Measurements from ENCODE around the gene SRRM1. TPM values are rescaled to one million over a fixed set of nuclear protein-coding genes. Genes with fewer than 3 reads are reported as not detected.
"Not testable (repeated sequence)": the region's sequence is repeated elsewhere in the genome, so short reads cannot be mapped to it uniquely, and the experiment has no call there.

Gene SRRM1
- total RNA-seq, 1 donor: 50.7 TPM

DNA sequence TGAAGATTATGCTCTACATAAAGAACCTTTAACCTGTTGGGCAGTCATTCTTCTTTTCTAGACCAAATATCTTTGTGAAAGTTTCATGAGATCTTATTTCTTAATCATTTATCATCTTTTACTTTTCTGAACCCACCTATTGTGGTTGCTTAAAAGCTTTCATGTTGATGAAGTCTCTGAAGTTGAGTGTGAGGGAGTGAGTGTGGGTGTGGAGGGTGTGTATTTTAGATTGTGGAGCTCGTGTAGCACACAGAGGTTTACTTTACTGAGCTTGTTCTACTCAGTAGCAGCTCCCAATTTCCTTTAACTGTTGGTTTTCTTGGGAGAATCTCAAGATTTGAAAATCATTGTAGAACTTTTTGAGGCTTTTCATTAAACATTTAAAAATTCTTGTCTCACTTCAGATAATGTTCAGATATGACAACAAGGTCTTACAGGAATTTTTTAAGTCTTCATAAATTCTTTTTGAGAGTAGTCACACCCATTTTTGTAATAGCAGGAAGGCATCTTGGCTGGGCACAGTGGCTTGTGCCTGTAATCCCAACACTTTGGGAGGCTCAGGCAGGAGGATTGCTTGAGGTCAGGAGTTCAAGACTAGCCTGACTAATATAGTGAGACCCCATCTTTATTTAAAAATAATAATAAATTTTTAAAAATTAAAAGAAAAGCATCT lies 17.0 kb downstream of the SRRM1 start:
- Histone ChIP-seq H3K9me3 (ENCODE audit: low read depth, low read length) (no peaks in the 10 kb centered on the region), H2AFZ (ENCODE audit: low read length) (no peak overlapping the region), H3K4me2 (ENCODE audit: insufficient read depth, low read length) (no peak overlapping the region), H3K36me3 (ENCODE audit: insufficient read depth, low read length) (peaks cover 84% of the 10 kb centered on the region), H4K20me1 (ENCODE audit: insufficient read depth, low read length) (peaks cover 24% of the 10 kb centered on the region), H3K4me3 (ENCODE audit: insufficient read depth, low read length) (no peak overlapping the region), H3K4me1 (ENCODE audit: insufficient read depth, low read length) (peaks cover 10% of the 10 kb centered on the region), H3K27me3 (ENCODE audit: insufficient read depth, low read length) (no peaks in the 10 kb centered on the region), H3K27ac (ENCODE audit: low read depth, low read length) (peak overlapping the region; percentile 54), H3K79me2 (ENCODE audit: insufficient read depth, low read length) (peaks cover 87% of the 10 kb centered on the region)
- DNase-seq (ENCODE audit: insufficient read length, low spot score, missing footprints): no peak
- TF ChIP-seq, protein P1, sequence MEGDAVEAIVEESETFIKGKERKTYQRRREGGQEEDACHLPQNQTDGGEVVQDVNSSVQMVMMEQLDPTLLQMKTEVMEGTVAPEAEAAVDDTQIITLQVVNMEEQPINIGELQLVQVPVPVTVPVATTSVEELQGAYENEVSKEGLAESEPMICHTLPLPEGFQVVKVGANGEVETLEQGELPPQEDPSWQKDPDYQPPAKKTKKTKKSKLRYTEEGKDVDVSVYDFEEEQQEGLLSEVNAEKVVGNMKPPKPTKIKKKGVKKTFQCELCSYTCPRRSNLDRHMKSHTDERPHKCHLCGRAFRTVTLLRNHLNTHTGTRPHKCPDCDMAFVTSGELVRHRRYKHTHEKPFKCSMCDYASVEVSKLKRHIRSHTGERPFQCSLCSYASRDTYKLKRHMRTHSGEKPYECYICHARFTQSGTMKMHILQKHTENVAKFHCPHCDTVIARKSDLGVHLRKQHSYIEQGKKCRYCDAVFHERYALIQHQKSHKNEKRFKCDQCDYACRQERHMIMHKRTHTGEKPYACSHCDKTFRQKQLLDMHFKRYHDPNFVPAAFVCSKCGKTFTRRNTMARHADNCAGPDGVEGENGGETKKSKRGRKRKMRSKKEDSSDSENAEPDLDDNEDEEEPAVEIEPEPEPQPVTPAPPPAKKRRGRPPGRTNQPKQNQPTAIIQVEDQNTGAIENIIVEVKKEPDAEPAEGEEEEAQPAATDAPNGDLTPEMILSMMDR (IDR thresholded peaks at IDR 0.05; ENCODE audit: extremely low read depth, low read depth, low read length): no peak

DNA sequence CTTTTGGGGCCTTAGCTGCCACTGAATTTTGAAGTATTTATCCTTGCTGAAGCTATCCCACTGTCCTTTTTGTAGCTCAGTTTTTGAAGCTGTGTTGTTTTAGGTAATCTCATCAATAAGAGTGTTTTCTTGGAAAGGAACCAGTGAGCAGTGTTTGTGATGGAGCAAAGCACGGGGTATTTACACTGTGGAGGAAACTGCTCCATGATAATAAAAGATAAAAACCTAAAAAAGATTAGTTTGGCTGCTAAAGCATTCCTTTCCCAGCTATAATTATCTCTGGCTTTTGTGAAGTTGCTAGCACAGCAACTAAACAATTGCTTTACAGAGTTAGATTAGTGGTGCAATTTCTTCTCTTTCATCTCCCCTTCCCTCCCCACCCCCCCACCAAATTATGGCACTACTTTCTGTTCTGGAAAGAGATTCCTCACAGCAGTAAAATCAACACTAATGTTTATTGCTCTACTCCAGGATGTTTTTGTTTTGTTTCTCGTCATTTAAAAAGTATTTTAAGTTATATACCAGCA lies 21.5 kb downstream of the SRRM1 start:
- peaks cover 58% of the 10 kb centered on the region for H3K79me2 ChIP-seq (ENCODE audit: insufficient read depth, low read length)
- peaks cover 6% of the 10 kb centered on the region for H4K20me1 ChIP-seq (ENCODE audit: insufficient read depth, low read length)
- no peaks in the 10 kb centered on the region for H3K27me3 ChIP-seq (ENCODE audit: insufficient read depth, low read length)
- no peak overlapping the region for H3K4me2 ChIP-seq (ENCODE audit: insufficient read depth, low read length)
- H3K4me3 ChIP-seq (ENCODE audit: insufficient read depth, low read length): no peak overlapping the region
- no peak for DNase-seq (ENCODE audit: insufficient read length, low spot score, missing footprints)
- H3K27ac ChIP-seq (ENCODE audit: low read depth, low read length): no peak overlapping the region
- H3K36me3 ChIP-seq (ENCODE audit: insufficient read depth, low read length): peaks cover 87% of the 10 kb centered on the region
- TF ChIP-seq, protein P1 (IDR thresholded peaks at IDR 0.05; ENCODE audit: extremely low read depth, low read depth, low read length): no peak
- no peaks in the 10 kb centered on the region for H3K9me3 ChIP-seq (ENCODE audit: low read depth, low read length)
- peaks cover 6% of the 10 kb centered on the region for H3K4me1 ChIP-seq (ENCODE audit: insufficient read depth, low read length)
- no peak overlapping the region for H2AFZ ChIP-seq (ENCODE audit: low read length)

DNA sequence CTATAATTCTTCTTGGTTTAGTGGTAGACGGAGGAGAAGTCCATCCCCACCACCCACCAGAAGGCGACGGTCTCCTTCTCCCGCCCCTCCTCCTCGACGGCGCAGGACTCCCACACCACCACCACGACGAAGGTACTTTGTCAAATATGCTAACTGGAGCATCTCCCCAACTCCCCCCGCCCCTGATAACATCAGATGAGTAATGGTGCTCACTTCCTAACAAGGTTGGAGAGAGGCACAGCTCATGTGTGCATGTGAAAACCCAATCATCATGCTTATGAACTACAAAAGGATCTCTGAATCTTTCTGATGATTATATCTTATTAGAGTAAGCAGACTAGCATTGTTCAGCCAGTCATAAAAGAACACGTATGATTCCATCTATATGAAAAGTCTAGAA lies 23.7 kb downstream of the SRRM1 start:
- no peak overlapping the region for H3K27ac ChIP-seq (ENCODE audit: low read depth, low read length)
- peaks cover 5% of the 10 kb centered on the region for H4K20me1 ChIP-seq (ENCODE audit: insufficient read depth, low read length)
- H3K36me3 ChIP-seq (ENCODE audit: insufficient read depth, low read length): peaks cover 94% of the 10 kb centered on the region
- H3K79me2 ChIP-seq (ENCODE audit: insufficient read depth, low read length): peaks cover 44% of the 10 kb centered on the region
- H3K4me2 ChIP-seq (ENCODE audit: insufficient read depth, low read length): no peak overlapping the region
- H3K27me3 ChIP-seq (ENCODE audit: insufficient read depth, low read length): no peaks in the 10 kb centered on the region
- no peaks in the 10 kb centered on the region for H3K4me1 ChIP-seq (ENCODE audit: insufficient read depth, low read length)
- no peaks in the 10 kb centered on the region for H3K9me3 ChIP-seq (ENCODE audit: low read depth, low read length)
- no peak overlapping the region for H3K4me3 ChIP-seq (ENCODE audit: insufficient read depth, low read length)
- H2AFZ ChIP-seq (ENCODE audit: low read length): no peak overlapping the region
- TF ChIP-seq, protein P1 (IDR thresholded peaks at IDR 0.05; ENCODE audit: extremely low read depth, low read depth, low read length): no peak
- DNase-seq (ENCODE audit: insufficient read length, low spot score, missing footprints): no peak

DNA sequence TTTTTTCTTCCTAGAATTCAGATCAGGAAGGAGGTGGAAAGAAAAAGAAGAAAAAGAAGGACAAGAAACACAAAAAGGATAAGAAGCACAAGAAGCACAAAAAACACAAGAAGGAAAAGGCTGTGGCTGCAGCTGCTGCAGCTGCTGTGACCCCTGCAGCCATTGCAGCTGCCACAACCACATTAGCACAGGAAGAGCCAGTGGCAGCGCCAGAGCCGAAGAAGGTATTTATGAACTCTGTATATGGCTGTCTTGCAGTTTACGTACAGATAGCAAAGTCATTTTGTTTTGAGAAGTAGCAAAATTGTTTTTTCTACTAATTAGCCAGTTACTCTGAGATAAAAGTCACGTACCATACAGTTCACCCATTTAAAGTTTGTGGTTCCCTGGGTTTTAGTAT lies 28.3 kb downstream of the SRRM1 start:
- not testable (repeated sequence) for H2AFZ ChIP-seq (ENCODE audit: low read length); H3K27ac ChIP-seq (ENCODE audit: low read depth, low read length); DNase-seq (ENCODE audit: insufficient read length, low spot score, missing footprints)

DNA sequence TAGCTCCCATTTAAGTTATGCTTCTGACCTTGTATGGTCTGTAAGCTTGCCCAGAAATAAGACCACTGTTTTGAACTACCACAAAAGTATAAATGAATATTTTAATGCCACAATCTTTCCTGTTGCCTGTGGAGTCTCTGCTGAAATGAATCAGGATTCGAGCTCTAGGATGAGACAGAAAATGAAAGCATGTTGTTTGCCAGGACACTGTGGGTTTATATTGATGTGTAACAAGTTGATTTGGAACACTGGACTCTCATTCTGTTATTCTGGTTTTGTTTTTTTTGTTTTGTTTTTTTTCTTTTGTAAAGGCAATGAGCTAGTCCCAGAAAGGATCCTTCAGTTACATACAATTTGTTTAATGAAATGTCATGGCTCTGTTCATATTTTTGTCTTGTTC lies 29.6 kb downstream of the SRRM1 start:
- H3K4me1 ChIP-seq (ENCODE audit: insufficient read depth, low read length); H3K27me3 ChIP-seq (ENCODE audit: insufficient read depth, low read length); H3K4me3 ChIP-seq (ENCODE audit: insufficient read depth, low read length); H4K20me1 ChIP-seq (ENCODE audit: insufficient read depth, low read length); DNase-seq (ENCODE audit: insufficient read length, low spot score, missing footprints); H2AFZ ChIP-seq (ENCODE audit: low read length); H3K9me3 ChIP-seq (ENCODE audit: low read depth, low read length): not testable (repeated sequence)
- Histone ChIP-seq H3K4me2 (ENCODE audit: insufficient read depth, low read length) (peak overlapping the region; percentile 25), H3K36me3 (ENCODE audit: insufficient read depth, low read length) (peaks cover 62% of the 10 kb centered on the region), H3K27ac (ENCODE audit: low read depth, low read length) (peak overlapping the region; percentile 32), H3K79me2 (ENCODE audit: insufficient read depth, low read length) (peaks cover 18% of the 10 kb centered on the region)

More for the DNA sequence above, 28.3 kb downstream of the SRRM1 start:
- not testable (repeated sequence) for H3K4me3 ChIP-seq (ENCODE audit: insufficient read depth, low read length); H3K4me2 ChIP-seq (ENCODE audit: insufficient read depth, low read length); H4K20me1 ChIP-seq (ENCODE audit: insufficient read depth, low read length); H3K27me3 ChIP-seq (ENCODE audit: insufficient read depth, low read length); H3K9me3 ChIP-seq (ENCODE audit: low read depth, low read length); H3K4me1 ChIP-seq (ENCODE audit: insufficient read depth, low read length)
- Histone ChIP-seq H3K79me2 (ENCODE audit: insufficient read depth, low read length) (peaks cover 18% of the 10 kb centered on the region), H3K36me3 (ENCODE audit: insufficient read depth, low read length) (peaks cover 70% of the 10 kb centered on the region)

Measured in osteoblast (primary cell).